Vagina (tissue), 2 donors: ENCODE results near the gene SIGLEC9. TPM values are rescaled to one million over a fixed set of nuclear protein-coding genes. Genes with fewer than 3 reads are reported as not detected.

Experiments
- DNase-seq, 2 donors: peaks; one replicate each; pipeline ENCODE4 v3.0.0-alpha.2; 2017; ENCODE audit errors: extremely low spot score in 2 of 2
- H3K27ac ChIP-seq: fragments of 200-600 bp; sonication (generic); one replicate; pipeline ENCODE4 v1.5.1; 2019
- H3K27me3 ChIP-seq: fragments of 200-600 bp; sonication (generic); one replicate; pipeline ENCODE4 v1.5.1; 2019
- H3K36me3 ChIP-seq, 2 donors: fragments of 200-600 bp; sonication (generic); one replicate each; pipeline ENCODE4 v1.5.1; 2017 to 2019
- H3K4me1 ChIP-seq: fragments of 200-600 bp; sonication (generic); one replicate; pipeline ENCODE4 v1.5.1; 2019
- H3K4me3 ChIP-seq, 2 donors: fragments of 200-600 bp; sonication (generic); 1 replicate in 1 of 2; 2 replicates in 1 of 2; pipeline ENCODE4 v1.5.1; 2016 to 2019
- H3K9me3 ChIP-seq: fragments of 200-600 bp; sonication (generic); one replicate; pipeline ENCODE4 v1.5.1; 2019
- POLR2A ChIP-seq, 2 donors: fragments of 450-650 bp; IDR thresholded peaks; one replicate each; pipeline ENCODE4 v1.6.1; 2017; ENCODE audit warnings: antibody characterized with exemption in 2 of 2, mild to moderate bottlenecking in 2 of 2, moderate library complexity in 2 of 2
- POLR2AphosphoS5 ChIP-seq, 2 donors: sonication (generic); formaldehyde crosslinking; IDR thresholded peaks; one replicate each; pipeline ENCODE4 v1.9.0; 2017; ENCODE audit warnings: antibody characterized with exemption in 2 of 2, mild to moderate bottlenecking in 2 of 2, low read depth in 1 of 2; ENCODE audit not compliant: insufficient read depth in 1 of 2
- intact Hi-C: fragments of 100-400 bp; cut with DNase I; formaldehyde crosslinking; loops from one replicate; pipeline ENCODE4 v1.15.1; 2023
- total RNA-seq: library from RNA; depleted of rRNA; stranded (reverse); fragments of >200 nt; gene quantifications from one replicate; pipeline ENCODE4 v1.2.3, GENCODE V29; 2016
- TF ChIP-seq, protein P1 (sequence below), 3 experiments: fragments of 450-650 bp in 2 of 3; fragments of 200-600 bp in 1 of 3; sonication (generic) in 1 of 3; IDR thresholded peaks; one replicate each; pipeline ENCODE4 v1.5.1; 2017 to 2019; ENCODE audit warnings: antibody characterized with exemption in 3 of 3, mild to moderate bottlenecking in 2 of 3, moderate library complexity in 2 of 3

The SIGLEC9 gene
- total RNA-seq, 1 donor from 2014 or later, result 5.9 TPM

DNA sequence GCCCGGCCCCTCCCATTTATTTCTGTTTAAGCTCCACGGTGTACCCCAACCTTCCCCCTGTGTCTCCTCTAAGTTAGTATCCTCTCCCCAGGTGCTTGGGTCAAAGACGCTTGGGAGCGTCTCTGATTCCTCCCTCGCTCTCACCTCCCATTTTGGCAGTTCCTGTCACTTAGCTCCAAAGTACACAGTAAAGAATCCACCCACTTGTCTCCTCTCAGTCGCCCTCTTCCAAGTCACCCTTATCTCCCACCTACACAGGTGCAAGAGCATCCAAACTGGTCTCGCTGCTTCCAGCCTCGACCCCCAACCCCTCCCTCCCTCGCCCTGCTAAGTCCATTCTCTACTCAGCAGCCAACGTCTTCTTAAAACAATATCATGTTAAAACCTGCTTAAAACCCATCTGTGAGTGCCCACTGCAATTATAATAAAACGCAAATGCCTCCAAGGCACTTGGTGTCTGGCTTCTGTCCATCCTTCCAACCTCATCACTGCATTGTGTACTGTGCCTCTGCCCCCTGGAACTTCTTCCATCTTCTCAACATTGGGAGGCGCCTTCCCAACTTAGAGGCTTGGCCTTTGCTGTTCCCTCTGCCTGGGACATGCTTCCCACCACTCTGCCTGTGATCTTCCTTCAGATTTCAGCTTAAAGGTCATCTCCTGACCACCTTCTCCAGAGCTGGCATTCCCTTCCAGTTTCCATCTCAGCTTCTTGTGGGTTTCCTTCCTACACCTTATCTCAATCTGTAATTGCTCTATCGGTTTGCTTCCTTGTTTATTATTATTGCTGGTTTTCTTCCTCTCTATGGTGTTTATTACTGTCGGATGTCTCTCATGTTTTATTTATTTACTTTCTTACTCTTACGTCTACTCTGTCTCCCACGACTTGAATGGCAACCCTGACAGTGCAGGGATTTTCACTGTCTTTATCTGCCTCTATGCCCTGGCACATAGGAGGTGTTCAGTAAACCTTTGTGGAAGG, 32.5 kb upstream of the SIGLEC9 start:
- Histone ChIP-seq H3K27me3 (no peaks in the 10 kb centered on the region), H3K36me3 (no peaks in the 10 kb centered on the region), H3K4me3 (no peak overlapping the region), H3K9me3 (no peaks in the 10 kb centered on the region), H3K4me1 (peaks cover 8% of the 10 kb centered on the region), H3K27ac (peak overlapping the region; percentile 27)
- intact Hi-C loops, result loop anchor here (10.0 kb wide), 1 partner anchor 243 kb away; no protein-coding TSS in a partner anchor
- no peak for DNase-seq
- TF ChIP-seq, protein P1, sequence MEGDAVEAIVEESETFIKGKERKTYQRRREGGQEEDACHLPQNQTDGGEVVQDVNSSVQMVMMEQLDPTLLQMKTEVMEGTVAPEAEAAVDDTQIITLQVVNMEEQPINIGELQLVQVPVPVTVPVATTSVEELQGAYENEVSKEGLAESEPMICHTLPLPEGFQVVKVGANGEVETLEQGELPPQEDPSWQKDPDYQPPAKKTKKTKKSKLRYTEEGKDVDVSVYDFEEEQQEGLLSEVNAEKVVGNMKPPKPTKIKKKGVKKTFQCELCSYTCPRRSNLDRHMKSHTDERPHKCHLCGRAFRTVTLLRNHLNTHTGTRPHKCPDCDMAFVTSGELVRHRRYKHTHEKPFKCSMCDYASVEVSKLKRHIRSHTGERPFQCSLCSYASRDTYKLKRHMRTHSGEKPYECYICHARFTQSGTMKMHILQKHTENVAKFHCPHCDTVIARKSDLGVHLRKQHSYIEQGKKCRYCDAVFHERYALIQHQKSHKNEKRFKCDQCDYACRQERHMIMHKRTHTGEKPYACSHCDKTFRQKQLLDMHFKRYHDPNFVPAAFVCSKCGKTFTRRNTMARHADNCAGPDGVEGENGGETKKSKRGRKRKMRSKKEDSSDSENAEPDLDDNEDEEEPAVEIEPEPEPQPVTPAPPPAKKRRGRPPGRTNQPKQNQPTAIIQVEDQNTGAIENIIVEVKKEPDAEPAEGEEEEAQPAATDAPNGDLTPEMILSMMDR (IDR thresholded peaks at IDR 0.05), result no peak
- TF ChIP-seq POLR2A (IDR thresholded peaks at IDR 0.05) (no peak), POLR2AphosphoS5 (IDR thresholded peaks at IDR 0.05; ENCODE audit: insufficient read depth in 1 of 2, low read depth in 1 of 2) (no peak)

DNA sequence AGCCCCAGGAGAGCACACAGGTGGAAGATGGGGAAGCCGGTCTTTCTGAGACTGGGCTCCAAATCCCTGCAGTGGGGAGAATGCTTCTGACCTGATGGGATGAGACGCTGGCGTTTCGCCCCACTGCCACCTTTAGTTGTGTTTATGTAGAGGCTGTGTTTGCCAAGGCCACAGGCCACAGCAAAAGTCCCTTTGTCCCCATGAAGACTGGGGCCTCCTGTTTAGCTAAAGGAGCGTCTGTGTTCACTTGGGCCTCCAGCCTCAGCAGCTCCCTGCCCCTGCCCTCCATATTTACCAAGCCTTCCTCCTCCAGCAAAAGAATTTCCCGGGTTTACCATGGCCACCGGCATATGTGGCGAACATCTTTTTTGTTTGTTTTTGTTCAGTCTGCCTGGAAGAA, 31.6 kb upstream of the SIGLEC9 start:
- no peaks in the 10 kb centered on the region for H3K27me3 ChIP-seq
- H3K4me3 ChIP-seq, result no peak overlapping the region
- DNase-seq, result no peak
- no peaks in the 10 kb centered on the region for H3K36me3 ChIP-seq
- H3K4me1 ChIP-seq, result peaks cover 8% of the 10 kb centered on the region
- H3K9me3 ChIP-seq, result no peaks in the 10 kb centered on the region
- peak overlapping the region; percentile 44 for H3K27ac ChIP-seq
- intact Hi-C loops, result loop anchor here (10.0 kb wide), 1 partner anchor 242 kb away; no protein-coding TSS in a partner anchor
- TF ChIP-seq, protein P1 (IDR thresholded peaks at IDR 0.05), result no peak
- TF ChIP-seq POLR2AphosphoS5 (IDR thresholded peaks at IDR 0.05; ENCODE audit: insufficient read depth in 1 of 2, low read depth in 1 of 2), result no peak
- TF ChIP-seq POLR2A (IDR thresholded peaks at IDR 0.05), result no peak

DNA sequence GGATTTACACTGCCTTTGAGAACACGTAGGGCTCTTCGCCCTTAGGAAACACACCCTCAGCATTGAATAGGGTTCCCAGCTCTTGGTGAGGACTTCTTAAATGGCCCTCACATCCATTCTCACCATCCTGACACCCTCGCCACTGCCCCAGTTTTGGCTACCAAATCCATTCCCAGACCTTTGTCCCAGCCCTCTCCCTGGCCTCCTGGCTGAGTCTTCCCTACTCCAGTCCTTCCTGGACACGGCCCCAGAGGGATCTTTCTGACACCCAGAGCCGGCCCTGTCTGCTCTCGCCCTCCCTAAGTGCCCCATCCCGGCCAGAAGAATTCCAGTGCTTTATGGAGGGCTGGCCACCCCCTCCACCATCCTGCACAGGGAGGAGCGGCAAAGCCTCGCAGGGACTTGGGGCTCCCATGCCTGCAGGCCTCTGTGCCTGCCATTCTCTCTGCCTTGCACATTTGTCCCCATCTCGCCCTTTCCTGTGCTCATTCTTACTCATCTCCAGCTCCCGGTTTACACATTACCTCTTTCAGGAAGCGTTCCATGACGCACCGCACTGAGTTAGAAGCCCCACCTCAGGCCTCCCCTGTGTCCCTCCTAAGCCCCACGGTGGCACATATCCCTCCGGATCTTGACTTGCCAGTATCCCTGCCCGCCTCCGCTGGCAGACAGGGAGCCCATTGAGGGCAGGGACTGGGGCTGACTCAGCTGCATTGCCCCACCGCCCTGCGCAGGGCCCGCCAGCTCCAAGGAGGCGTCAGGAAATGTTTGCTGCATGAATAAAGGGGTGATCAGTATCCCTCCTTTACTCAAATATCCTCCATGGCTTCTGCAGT, 31.0 kb upstream of the SIGLEC9 start:
- H3K4me1 ChIP-seq, result peaks cover 8% of the 10 kb centered on the region
- peak overlapping the region; percentile 44 for H3K27ac ChIP-seq
- intact Hi-C loops, result loop anchor here (10.0 kb wide), 1 partner anchor 241 kb away; no protein-coding TSS in a partner anchor
- no peak for DNase-seq
- no peak overlapping the region for H3K4me3 ChIP-seq
- H3K36me3 ChIP-seq, result no peaks in the 10 kb centered on the region
- TF ChIP-seq, protein P1 (IDR thresholded peaks at IDR 0.05), result no peak
- TF ChIP-seq POLR2AphosphoS5 (IDR thresholded peaks at IDR 0.05; ENCODE audit: insufficient read depth in 1 of 2, low read depth in 1 of 2), result peak in 1 of 2 donors; percentile 10
- no peaks in the 10 kb centered on the region for H3K27me3 ChIP-seq
- no peaks in the 10 kb centered on the region for H3K9me3 ChIP-seq

DNA sequence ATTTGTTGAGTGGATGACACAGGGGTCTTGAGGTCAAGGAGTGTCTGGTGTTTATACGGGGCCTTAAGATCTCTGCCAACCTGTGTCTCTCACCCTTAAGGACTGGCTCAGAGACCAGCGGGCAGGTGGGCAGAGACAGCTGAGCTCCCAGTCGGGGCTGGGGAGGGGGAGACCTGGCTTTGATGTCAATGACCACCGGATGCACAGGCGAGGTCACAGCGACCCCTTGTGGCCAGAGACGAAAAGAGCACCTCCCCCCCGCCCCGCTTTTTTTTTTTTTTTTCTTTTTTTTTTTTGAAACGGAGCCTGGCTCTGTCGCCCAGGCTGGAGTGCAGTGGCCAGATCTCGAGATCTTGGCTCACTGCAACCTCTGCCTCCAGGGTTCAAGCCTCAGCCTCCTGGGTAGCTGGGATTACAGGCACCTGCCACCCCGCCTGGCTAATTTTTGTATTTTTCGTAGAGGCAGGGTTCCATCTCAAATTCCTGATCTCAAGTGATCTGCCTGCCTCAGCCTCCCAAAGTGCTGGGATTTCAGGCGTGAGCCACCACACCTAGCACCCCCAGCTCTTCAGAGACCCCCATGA, 29.9 kb upstream of the SIGLEC9 start:
- H3K36me3 ChIP-seq, result no peaks in the 10 kb centered on the region
- no peak overlapping the region for H3K4me3 ChIP-seq
- intact Hi-C loops, result loop anchor here (10.0 kb wide), 1 partner anchor 240 kb away; no protein-coding TSS in a partner anchor
- no peak overlapping the region for H3K27ac ChIP-seq
- TF ChIP-seq POLR2A (IDR thresholded peaks at IDR 0.05), result no peak
- TF ChIP-seq, protein P1 (IDR thresholded peaks at IDR 0.05), result peak; percentile 28 to 61 (median 42)
- no peaks in the 10 kb centered on the region for H3K9me3 ChIP-seq
- DNase-seq, result no peak
- peaks cover 8% of the 10 kb centered on the region for H3K4me1 ChIP-seq
- H3K27me3 ChIP-seq, result no peaks in the 10 kb centered on the region
